Neural cell (in vitro differentiated cells): ENCODE data around the gene TM9SF4.

ENCODE experiments used
- CTCF ChIP-seq: fragments of 450-650 bp; IDR thresholded peaks from 2 replicates; pipeline ENCODE4 v1.5.1; 2014; ENCODE audit warnings: antibody characterized with exemption, mild to moderate bottlenecking, moderate library complexity; ENCODE audit not compliant: poor library complexity, severe bottlenecking
- TAF1 ChIP-seq: IDR thresholded peaks from 2 replicates; pipeline ENCODE4 v1.6.1; 2012; ENCODE audit warnings: low read depth

- TF ChIP-seq CTCF (no peak), TAF1 (no peak)
Measured at GRCh38 chr20:32139947-32140346, 30.4 kb downstream of the TM9SF4 start.
